GM12878 (cell line): ENCODE results near the gene CD48. TPM values are rescaled to one million over a fixed set of nuclear protein-coding genes. Genes with fewer than 3 reads are reported as not detected.
A peak's percentile ranks its signal among the peaks of the same experiment; 100 is the strongest.

ENCODE experiments used
- ATAC-seq: fragments of 200-7000 bp; cut with Tn5 transposase; 3 replicates; pipeline ENCODE4 v1.9.1; 2020; ENCODE audit warnings: mild to moderate bottlenecking, moderate library complexity
- BruUV-seq: library from RNA; stranded (reverse); fragments of 400-500 nt; replicated peaks from 2 replicates; lab custom pipeline; 2021; lab: Mats Ljungman, UMichigan
- CTCF ChIA-PET: fragments of 300-600 bp; sonication (Branson Sonifier 250); formaldehyde crosslinking; extraction: SDS; loops from one replicate; lab custom pipeline; 2021; ENCODE audit warnings: inconsistent platforms; lab: Yijun Ruan, JAX
- POLR2A ChIA-PET: fragments of 350-600 bp; formaldehyde crosslinking; extraction: SDS; loops from one replicate; lab custom pipeline; 2021; ENCODE audit warnings: inconsistent platforms; lab: Charles Lee
- RAD21 ChIA-PET: fragments of 300-600 bp; sonication (Branson Sonifier 250); formaldehyde crosslinking; loops from one replicate; lab custom pipeline; 2023; ENCODE audit warnings: antibody characterized with exemption; ENCODE audit not compliant: unreplicated experiment; lab: Charles Lee
- SMC1A ChIA-PET: fragments of 300-600 bp; sonication (Branson Sonifier 250); formaldehyde crosslinking; loops from one replicate; lab custom pipeline; 2023; ENCODE audit not compliant: unreplicated experiment, uncharacterized antibody; lab: Charles Lee
- DNase-seq: peaks from one replicate; pipeline ENCODE4 v3.0.0-alpha.2; 2011; ENCODE audit warnings: low read depth, low spot score
- FAIRE-seq: peaks from 3 replicates; lab custom pipeline; 2011; peaks lifted over from hg19 to GRCh38; lab: Jason Lieb, UNC
- H2AFZ ChIP-seq: 2 replicates; pipeline ENCODE4 v1.6.0; 2011; ENCODE audit warnings: low read depth, low read length, control low read depth; ENCODE audit not compliant: control insufficient read depth
- H3K27ac ChIP-seq: 2 replicates; pipeline ENCODE4 v1.5.1; 2011; ENCODE audit warnings: control low read depth; ENCODE audit not compliant: control insufficient read depth, insufficient read depth
- H3K27me3 ChIP-seq, 2 experiments: replicated peaks in 1 of 2; 2 replicates each; pipeline versions ENCODE4 v1.6.0 to v1.6.1; 2011; ENCODE audit warnings: low read length in 1 of 2; ENCODE audit not compliant: control insufficient read depth in 2 of 2, insufficient read depth in 2 of 2
- H3K36me3 ChIP-seq, 2 experiments: 2 replicates each; pipeline ENCODE4 v1.5.1; 2011; ENCODE audit warnings: low read length in 1 of 2; ENCODE audit not compliant: control insufficient read depth in 2 of 2, insufficient read depth in 2 of 2
- H3K4me1 ChIP-seq: 2 replicates; pipeline ENCODE4 v1.6.1; 2011; ENCODE audit warnings: mild to moderate bottlenecking, low read length, moderate library complexity, mixed read lengths; ENCODE audit not compliant: control insufficient read depth, insufficient read depth
- H3K4me2 ChIP-seq: 2 replicates; pipeline ENCODE4 v1.6.0; 2011; ENCODE audit warnings: control low read depth; ENCODE audit not compliant: control insufficient read depth, insufficient read depth
- H3K4me3 ChIP-seq: fragments of 200-600 bp; sonication (generic); 2 replicates; pipeline ENCODE4 v1.5.1; 2016
- H3K79me2 ChIP-seq: 2 replicates; pipeline ENCODE4 v1.6.0; 2011; ENCODE audit warnings: low read length; ENCODE audit not compliant: control insufficient read depth, insufficient read depth
- H3K9ac ChIP-seq: 2 replicates; pipeline ENCODE4 v1.8.0; 2011; ENCODE audit warnings: low read length, control low read depth, mixed read lengths; ENCODE audit not compliant: control insufficient read depth, insufficient read depth
- H3K9me3 ChIP-seq: replicated peaks from 3 replicates; pipeline ENCODE4 v1.5.1; 2011; ENCODE audit warnings: mild to moderate bottlenecking, low read length; ENCODE audit not compliant: control insufficient read depth, insufficient read depth
- H4K20me1 ChIP-seq: 2 replicates; pipeline ENCODE4 v1.6.0; 2011; ENCODE audit not compliant: control insufficient read depth, insufficient read depth
- CHD1 ChIP-seq: IDR thresholded peaks from 2 replicates; pipeline ENCODE4 v1.6.1; 2012; ENCODE audit warnings: low read depth, low read length, improper control_type of control experiment
- CHD2 ChIP-seq: IDR thresholded peaks from 2 replicates; pipeline ENCODE4 v1.6.1; 2011; ENCODE audit warnings: low read depth, low read length, improper control_type of control experiment, borderline replicate concordance
- EP300 ChIP-seq, 2 experiments: fragments of 150-350 bp in 1 of 2; IDR thresholded peaks; 2 replicates each; pipeline ENCODE4 v1.6.1; 2011 to 2012; ENCODE audit warnings: low read depth in 2 of 2, low read length in 2 of 2, borderline replicate concordance in 1 of 2, improper control_type of control experiment in 1 of 2, inconsistent platforms in 1 of 2; ENCODE audit not compliant: control insufficient read depth in 1 of 2
- IKZF1 ChIP-seq: fragments of 450-650 bp; conservative IDR thresholded peaks from 2 replicates; pipeline ENCODE4 v1.6.1; 2017; ENCODE audit warnings: antibody characterized with exemption, mild to moderate bottlenecking
- IKZF2 ChIP-seq, 2 experiments: fragments of 450-650 bp; IDR thresholded peaks; 2 replicates each; pipeline ENCODE4 v1.6.1; 2017; ENCODE audit warnings: mild to moderate bottlenecking in 2 of 2, moderate library complexity in 2 of 2
- KLF5 ChIP-seq: fragments of 450-650 bp; IDR thresholded peaks from 2 replicates; pipeline ENCODE4 v1.6.1; 2014; ENCODE audit warnings: mild to moderate bottlenecking; ENCODE audit not compliant: partially characterized antibody
- WGBS: methylation state at CpG from one replicate; pipeline ENCODE4 v1.1.6; 2016; ENCODE audit warnings: low lambda C conversion rate; ENCODE audit not compliant: insufficient replicate concordance, insufficient coverage; ENCODE audit errors: missing lambda C conversion rate; 5-methylcytosine and 5-hydroxymethylcytosine counted together
- in situ Hi-C: fragments of 300-500 bp; cut with MboI; formaldehyde crosslinking; loops from 9 replicates; pipeline ENCODE4 v1.14.3; 2018; ENCODE audit warnings: mixed read lengths
- intact Hi-C: fragments of 100-400 bp; cut with micrococcal nuclease; formaldehyde crosslinking; loops from one replicate; pipeline ENCODE4 v1.14.2; 2022; ENCODE audit not compliant: unreplicated experiment
- polyA plus RNA-seq, 11 experiments: library from polyadenylated mRNA; depleted of rRNA in 4 of 11; unstranded in 6 of 11; stranded (reverse) in 5 of 11; fragments of >200 nt; fragmentation: Nextera tagmentation in 4 of 11; fragmentation: Illumina TruSeq in 1 of 11; extraction: Ambion mirVana in 4 of 11; extraction: Trizol in 1 of 11; gene quantifications; 1 replicate in 1 of 11; 2 replicates in 10 of 11; pipeline versions ENCODE4 v1.2.1 to v1.2.3, GENCODE V29; 2011 to 2016; ENCODE audit warnings: inconsistent platforms in 2 of 11, missing spikeins in 2 of 11, low read depth in 1 of 11
- total RNA-seq, 4 experiments: library from RNA; depleted of rRNA in 3 of 4; stranded (reverse); fragments of >200 nt in 3 of 4; fragmentation: Illumina TruSeq in 1 of 4; extraction: Trizol in 1 of 4; gene quantifications; 2 replicates each; pipeline versions ENCODE4 v1.2.1 to v1.2.3, GENCODE V29; 2013 to 2021
- TF ChIP-seq, protein P1 (sequence below): fragments of 450-650 bp; IDR thresholded peaks from 2 replicates; pipeline ENCODE4 v1.6.1; 2017; ENCODE audit warnings: low read depth, mild to moderate bottlenecking, moderate library complexity
- TF ChIP-seq, protein P2 (sequence below): fragments of 450-650 bp; IDR thresholded peaks from 2 replicates; pipeline ENCODE4 v1.6.1; 2017; ENCODE audit warnings: mild to moderate bottlenecking
- TF ChIP-seq, protein P3 (sequence below): fragments of 450-650 bp; formaldehyde crosslinking; IDR thresholded peaks from 2 replicates; pipeline ENCODE4 v1.4.0; 2020; ENCODE audit warnings: mild to moderate bottlenecking, moderate library complexity
- TF ChIP-seq, protein P4 (sequence below), 3 experiments: IDR thresholded peaks in 2 of 3; conservative IDR thresholded peaks in 1 of 3; 2 replicates each; pipeline ENCODE4 v1.5.1; 2011; ENCODE audit warnings: low read depth in 3 of 3, low read length in 3 of 3, mild to moderate bottlenecking in 3 of 3, control low read depth in 2 of 3, moderate library complexity in 2 of 3, inconsistent platforms in 1 of 3, mixed read lengths in 1 of 3; ENCODE audit not compliant: control insufficient read depth in 2 of 3, insufficient read depth in 1 of 3; ENCODE audit errors: extremely low read depth in 1 of 3

CD48 gene
- total and polyA plus RNA-seq, 10 of the 15 experiments (the other 5 are each of a cell fraction or from before 2014, with no cell fraction given): 302 to 1,315 (median 430) TPM

DNA sequence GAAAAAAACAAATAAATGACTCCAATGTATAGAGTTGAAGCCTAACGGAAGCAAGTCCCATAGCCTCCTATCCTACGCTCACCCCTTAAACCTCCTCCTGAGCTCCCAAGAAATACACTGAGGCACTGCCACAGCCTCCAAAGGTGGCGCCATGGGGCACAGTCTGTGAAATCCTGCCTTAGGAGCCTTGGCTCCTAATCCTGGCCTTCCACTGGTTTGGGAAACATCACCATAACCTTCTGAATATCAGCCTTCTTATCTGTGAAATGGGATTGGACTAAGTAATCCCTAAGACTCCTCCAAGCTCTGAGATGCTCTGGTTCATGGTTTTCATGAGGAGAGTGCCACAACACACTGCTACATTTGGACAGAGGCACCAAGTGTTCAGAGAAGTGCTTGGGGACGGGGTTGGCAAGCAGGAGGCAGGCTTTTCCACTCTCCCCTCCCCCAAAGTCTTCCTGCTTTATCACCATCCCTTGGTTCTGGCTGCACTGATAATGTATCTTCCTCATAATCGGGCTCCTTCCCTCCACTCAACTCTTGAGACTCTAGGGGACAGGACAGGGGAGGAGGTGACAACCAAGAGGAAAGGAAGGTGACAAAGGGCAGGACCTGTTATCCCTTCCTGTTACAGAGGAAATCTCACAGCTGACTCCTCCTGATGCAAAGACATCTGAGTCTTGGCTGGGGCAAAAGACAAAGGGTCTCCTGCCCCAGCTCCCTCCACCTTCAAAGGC, 30.2 kb upstream of the CD48 start:
- POLR2A ChIA-PET: interaction anchor here (0.6 to 8.3 kb wide), 13 partner anchors 14 to 117 kb away, joined by 3 to 65 read pairs (median 16); partner anchors contain the start of genes CD48 and SLAMF1
- TF ChIP-seq CHD2 (0 out of 2 replicates have a peak, but pooled peaks have one; percentile 14), CHD1 (0 out of 2 replicates have a peak, but pooled peaks have one; percentile 6), KLF5 (no peak), EP300 (IDR thresholded peaks at IDR 0.05; ENCODE audit: borderline replicate concordance in 1 of 2, control insufficient read depth in 1 of 2, low read depth in 2 of 2, low read length in 2 of 2) (0 out of 4 replicates have a peak, but pooled peaks of 1 of the 2 experiments have one; percentile 19), IKZF1 (peak; percentile 35; the same call in 1 of the 2 replicates), IKZF2 (IDR thresholded peaks at IDR 0.05) (peak in 1 of 2 experiments; percentile 1; a peak in 1 of 4 replicates)
- TF ChIP-seq, protein P1, sequence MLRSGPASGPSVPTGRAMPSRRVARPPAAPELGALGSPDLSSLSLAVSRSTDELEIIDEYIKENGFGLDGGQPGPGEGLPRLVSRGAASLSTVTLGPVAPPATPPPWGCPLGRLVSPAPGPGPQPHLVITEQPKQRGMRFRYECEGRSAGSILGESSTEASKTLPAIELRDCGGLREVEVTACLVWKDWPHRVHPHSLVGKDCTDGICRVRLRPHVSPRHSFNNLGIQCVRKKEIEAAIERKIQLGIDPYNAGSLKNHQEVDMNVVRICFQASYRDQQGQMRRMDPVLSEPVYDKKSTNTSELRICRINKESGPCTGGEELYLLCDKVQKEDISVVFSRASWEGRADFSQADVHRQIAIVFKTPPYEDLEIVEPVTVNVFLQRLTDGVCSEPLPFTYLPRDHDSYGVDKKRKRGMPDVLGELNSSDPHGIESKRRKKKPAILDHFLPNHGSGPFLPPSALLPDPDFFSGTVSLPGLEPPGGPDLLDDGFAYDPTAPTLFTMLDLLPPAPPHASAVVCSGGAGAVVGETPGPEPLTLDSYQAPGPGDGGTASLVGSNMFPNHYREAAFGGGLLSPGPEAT: no peak
- TF ChIP-seq, protein P2, sequence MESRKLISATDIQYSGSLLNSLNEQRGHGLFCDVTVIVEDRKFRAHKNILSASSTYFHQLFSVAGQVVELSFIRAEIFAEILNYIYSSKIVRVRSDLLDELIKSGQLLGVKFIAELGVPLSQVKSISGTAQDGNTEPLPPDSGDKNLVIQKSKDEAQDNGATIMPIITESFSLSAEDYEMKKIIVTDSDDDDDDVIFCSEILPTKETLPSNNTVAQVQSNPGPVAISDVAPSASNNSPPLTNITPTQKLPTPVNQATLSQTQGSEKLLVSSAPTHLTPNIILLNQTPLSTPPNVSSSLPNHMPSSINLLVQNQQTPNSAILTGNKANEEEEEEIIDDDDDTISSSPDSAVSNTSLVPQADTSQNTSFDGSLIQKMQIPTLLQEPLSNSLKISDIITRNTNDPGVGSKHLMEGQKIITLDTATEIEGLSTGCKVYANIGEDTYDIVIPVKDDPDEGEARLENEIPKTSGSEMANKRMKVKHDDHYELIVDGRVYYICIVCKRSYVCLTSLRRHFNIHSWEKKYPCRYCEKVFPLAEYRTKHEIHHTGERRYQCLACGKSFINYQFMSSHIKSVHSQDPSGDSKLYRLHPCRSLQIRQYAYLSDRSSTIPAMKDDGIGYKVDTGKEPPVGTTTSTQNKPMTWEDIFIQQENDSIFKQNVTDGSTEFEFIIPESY: no peak
- TF ChIP-seq, protein P3, sequence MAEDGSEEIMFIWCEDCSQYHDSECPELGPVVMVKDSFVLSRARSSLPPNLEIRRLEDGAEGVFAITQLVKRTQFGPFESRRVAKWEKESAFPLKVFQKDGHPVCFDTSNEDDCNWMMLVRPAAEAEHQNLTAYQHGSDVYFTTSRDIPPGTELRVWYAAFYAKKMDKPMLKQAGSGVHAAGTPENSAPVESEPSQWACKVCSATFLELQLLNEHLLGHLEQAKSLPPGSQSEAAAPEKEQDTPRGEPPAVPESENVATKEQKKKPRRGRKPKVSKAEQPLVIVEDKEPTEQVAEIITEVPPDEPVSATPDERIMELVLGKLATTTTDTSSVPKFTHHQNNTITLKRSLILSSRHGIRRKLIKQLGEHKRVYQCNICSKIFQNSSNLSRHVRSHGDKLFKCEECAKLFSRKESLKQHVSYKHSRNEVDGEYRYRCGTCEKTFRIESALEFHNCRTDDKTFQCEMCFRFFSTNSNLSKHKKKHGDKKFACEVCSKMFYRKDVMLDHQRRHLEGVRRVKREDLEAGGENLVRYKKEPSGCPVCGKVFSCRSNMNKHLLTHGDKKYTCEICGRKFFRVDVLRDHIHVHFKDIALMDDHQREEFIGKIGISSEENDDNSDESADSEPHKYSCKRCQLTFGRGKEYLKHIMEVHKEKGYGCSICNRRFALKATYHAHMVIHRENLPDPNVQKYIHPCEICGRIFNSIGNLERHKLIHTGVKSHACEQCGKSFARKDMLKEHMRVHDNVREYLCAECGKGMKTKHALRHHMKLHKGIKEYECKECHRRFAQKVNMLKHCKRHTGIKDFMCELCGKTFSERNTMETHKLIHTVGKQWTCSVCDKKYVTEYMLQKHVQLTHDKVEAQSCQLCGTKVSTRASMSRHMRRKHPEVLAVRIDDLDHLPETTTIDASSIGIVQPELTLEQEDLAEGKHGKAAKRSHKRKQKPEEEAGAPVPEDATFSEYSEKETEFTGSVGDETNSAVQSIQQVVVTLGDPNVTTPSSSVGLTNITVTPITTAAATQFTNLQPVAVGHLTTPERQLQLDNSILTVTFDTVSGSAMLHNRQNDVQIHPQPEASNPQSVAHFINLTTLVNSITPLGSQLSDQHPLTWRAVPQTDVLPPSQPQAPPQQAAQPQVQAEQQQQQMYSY: 0 out of 2 replicates have a peak, but pooled peaks have one; percentile 5
- TF ChIP-seq, protein P4, sequence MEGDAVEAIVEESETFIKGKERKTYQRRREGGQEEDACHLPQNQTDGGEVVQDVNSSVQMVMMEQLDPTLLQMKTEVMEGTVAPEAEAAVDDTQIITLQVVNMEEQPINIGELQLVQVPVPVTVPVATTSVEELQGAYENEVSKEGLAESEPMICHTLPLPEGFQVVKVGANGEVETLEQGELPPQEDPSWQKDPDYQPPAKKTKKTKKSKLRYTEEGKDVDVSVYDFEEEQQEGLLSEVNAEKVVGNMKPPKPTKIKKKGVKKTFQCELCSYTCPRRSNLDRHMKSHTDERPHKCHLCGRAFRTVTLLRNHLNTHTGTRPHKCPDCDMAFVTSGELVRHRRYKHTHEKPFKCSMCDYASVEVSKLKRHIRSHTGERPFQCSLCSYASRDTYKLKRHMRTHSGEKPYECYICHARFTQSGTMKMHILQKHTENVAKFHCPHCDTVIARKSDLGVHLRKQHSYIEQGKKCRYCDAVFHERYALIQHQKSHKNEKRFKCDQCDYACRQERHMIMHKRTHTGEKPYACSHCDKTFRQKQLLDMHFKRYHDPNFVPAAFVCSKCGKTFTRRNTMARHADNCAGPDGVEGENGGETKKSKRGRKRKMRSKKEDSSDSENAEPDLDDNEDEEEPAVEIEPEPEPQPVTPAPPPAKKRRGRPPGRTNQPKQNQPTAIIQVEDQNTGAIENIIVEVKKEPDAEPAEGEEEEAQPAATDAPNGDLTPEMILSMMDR (IDR thresholded peaks at IDR 0.05 in 2 of 3, conservative IDR thresholded peaks at IDR 0.05 in 1 of 3; ENCODE audit: control insufficient read depth in 2 of 3, extremely low read depth in 1 of 3, insufficient read depth in 1 of 3, low read depth in 3 of 3, low read length in 3 of 3): peak; percentile 20 to 41 (median 27); a peak in 4 of 6 replicates

More for the DNA sequence above, 30.2 kb upstream of the CD48 start:
- H3K36me3 ChIP-seq: peaks cover 0 to 2% of the 10 kb centered on the region in 2 experiments; a peak in 3 of 4 replicates
- no peaks in the 10 kb centered on the region for H3K27me3 ChIP-seq
- peak overlapping the region; percentile 95 for H3K4me2 ChIP-seq
- peaks cover 44% of the 10 kb centered on the region for H3K4me1 ChIP-seq
- DNase-seq (no peak), FAIRE-seq (no peak), ATAC-seq (no peak)
- peak overlapping the region; percentile 63 for H3K9ac ChIP-seq
- intact Hi-C loops: loop anchor here (1.0 kb wide), 1 partner anchor 30 kb away; the partner anchor contains the start of gene CD48
- H3K79me2 ChIP-seq: peaks cover 87% of the 10 kb centered on the region
- H3K4me3 ChIP-seq: peak overlapping the region; percentile 99
- SMC1A ChIA-PET: interaction anchor here (0.5 to 15.1 kb wide), 11 partner anchors 9 to 395 kb away, joined by 3 to 447 read pairs (median 13); partner anchors contain the start of gene CD48
- 60% methylated on average over 5 of the region's 5 CpGs for WGBS
- peaks cover 6% of the 10 kb centered on the region; the same call in 2 of the 3 replicates for H3K9me3 ChIP-seq
- CTCF ChIA-PET: interaction anchor here (0.9 to 13.0 kb wide), 14 partner anchors 9 to 212 kb away, joined by 3 to 234 read pairs (median 5); no protein-coding TSS in a partner anchor
- no peak overlapping the region for H2AFZ ChIP-seq
- BruUV-seq: no TSS peak
- H4K20me1 ChIP-seq: no peaks in the 10 kb centered on the region
- RAD21 ChIA-PET: interaction anchor here (0.7 to 8.3 kb wide), 13 partner anchors 12 to 209 kb away, joined by 3 to 151 read pairs (median 9); partner anchors contain the start of genes CD244 and CD48
- in situ Hi-C loops: no loop called here
- H3K27ac ChIP-seq: peak overlapping the region; percentile 78
